Mesodermal cell (in vitro differentiated cells): ENCODE results near the gene PKNOX2.

Experiments used
- H3K27ac ChIP-seq: 2 replicates; pipeline ENCODE4 v1.7.0; 2013; ENCODE audit warnings: mild to moderate bottlenecking, low read depth, low read length, moderate library complexity; ENCODE audit not compliant: severe bottlenecking
- H3K36me3 ChIP-seq: 2 replicates; pipeline ENCODE4 v1.7.1; 2013; ENCODE audit warnings: mild to moderate bottlenecking, low read length, moderate library complexity; ENCODE audit not compliant: control insufficient read depth, insufficient read depth
- H3K4me1 ChIP-seq: one replicate; pipeline ENCODE4 v1.7.1; 2013; ENCODE audit warnings: mild to moderate bottlenecking, low read length; ENCODE audit not compliant: insufficient read depth, control insufficient read depth, poor library complexity, severe bottlenecking
- H3K4me3 ChIP-seq: 2 replicates; pipeline ENCODE4 v1.7.0; 2013; ENCODE audit warnings: low read length, control low read depth, mild to moderate bottlenecking; ENCODE audit not compliant: insufficient read depth, poor library complexity, severe bottlenecking; ENCODE audit errors: extremely low read depth
- H3K9me3 ChIP-seq: 2 replicates; pipeline ENCODE4 v1.7.1; 2013; ENCODE audit warnings: mild to moderate bottlenecking, low read length, moderate library complexity; ENCODE audit not compliant: control insufficient read depth
- WGBS, 2 experiments: methylation state at CpG; one replicate each; pipeline ENCODE4 v1.1.5; 2013; ENCODE audit warnings: missing lambda C conversion rate in 2 of 2; ENCODE audit not compliant: insufficient coverage in 2 of 2; 5-methylcytosine and 5-hydroxymethylcytosine counted together

The PKNOX2 gene

DNA sequence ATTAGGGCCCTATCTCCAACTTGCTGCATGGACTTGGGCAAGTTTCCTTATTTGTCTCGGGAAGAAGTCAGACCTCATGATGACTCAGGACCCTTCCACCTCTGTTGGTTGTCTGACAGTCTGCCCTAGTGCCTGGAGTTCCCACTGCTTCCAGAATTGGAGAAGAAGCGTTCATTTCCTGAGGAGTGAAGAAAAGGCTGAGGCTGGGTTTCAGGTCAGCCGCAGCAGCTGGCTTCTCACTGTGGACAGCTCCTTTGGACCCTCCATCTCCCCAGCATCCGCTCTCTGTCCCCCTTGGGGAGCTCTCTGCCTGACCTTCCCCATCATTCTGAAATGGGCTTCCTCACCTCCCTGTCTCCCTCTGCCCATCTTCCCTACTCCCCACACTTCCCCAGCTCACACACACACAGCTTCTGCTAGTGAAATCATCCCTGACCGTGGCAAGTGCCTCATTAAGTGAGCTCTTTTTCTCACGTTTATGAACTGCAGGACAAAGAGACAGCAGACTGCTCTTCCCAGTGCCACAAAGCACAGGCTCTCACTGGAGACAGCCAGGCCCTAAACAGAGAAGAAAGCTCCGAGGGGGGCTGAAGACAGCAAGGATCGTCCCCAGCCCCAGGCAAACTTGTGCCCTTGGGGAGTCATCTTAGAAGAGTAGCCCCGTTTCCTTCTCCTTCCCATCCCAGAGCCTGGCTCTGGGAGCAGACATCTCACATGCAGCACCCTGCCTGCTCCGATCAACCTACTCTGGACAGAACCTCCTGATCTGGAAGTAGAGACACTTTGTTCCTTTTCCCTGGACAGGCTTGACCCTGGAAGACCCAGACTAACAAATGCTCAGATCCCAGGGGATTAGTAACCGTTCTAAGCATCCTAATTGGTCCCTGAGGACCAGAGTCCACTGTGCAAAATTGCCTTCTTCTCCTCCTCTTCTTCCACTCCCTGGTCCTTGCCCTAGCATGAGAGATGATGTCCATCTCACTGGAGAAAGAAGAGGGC, 173.6 kb downstream of the PKNOX2 start:
- WGBS, 2 experiments, result 82 to 84% methylated on average over 8 to 9 of the region's 11 CpGs
- H3K4me3 ChIP-seq, result no peak overlapping the region
- peaks cover 28% of the 10 kb centered on the region for H3K4me1 ChIP-seq
- H3K9me3 ChIP-seq, result no peaks in the 10 kb centered on the region
- H3K36me3 ChIP-seq, result no peaks in the 10 kb centered on the region
- no peak overlapping the region for H3K27ac ChIP-seq

DNA sequence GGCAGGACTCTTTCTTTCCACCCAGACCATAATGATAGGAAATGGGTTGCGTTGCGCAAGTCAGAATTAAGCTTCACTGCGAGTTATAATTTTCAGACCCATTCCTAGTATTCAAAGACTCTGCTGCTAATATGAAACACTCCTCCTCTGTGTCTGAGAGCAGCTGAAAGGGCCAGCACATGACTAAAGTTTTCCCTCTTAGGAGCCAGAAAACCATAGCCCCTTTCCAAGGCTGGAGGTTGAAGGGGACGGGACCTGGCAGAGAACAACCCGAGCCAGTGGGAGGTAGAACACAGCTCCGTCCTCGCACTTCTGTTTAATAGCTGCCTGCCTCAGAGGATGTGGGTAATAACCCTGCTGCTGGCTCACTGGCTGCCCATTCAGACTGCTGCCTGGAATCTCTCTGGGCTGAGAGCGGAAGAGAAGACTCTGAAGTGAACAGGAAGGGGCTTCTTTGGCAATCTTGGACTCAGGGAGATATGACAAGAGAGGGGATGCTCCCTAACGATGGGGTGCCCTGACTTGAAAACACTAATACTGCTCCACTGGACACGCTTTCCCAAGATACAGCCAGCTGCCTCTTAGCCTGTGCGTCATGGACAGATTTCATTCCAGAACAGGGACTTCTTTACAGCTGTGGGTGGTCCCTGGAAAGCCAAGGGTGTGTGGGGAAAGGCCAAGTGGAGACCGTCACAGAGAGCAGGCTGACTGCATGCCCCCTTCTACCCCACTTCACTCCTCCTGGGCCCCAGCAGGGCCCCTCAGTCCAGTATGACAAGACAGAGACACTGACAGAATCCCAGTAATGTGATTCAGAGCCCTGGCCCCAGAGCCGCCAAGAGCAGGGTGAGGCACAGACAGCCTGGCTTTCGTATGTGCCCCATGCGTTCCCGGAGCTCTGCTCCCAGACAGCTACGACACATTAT, 174.6 kb downstream of the PKNOX2 start:
- H3K4me1 ChIP-seq, result peaks cover 36% of the 10 kb centered on the region
- no peak overlapping the region for H3K27ac ChIP-seq
- no peaks in the 10 kb centered on the region for H3K9me3 ChIP-seq
- 77 to 86% methylated on average over 12 to 14 of the region's 17 CpGs for WGBS, 2 experiments
- H3K4me3 ChIP-seq, result no peak overlapping the region
- H3K36me3 ChIP-seq, result no peaks in the 10 kb centered on the region

GRCh38 chr11:125341676-125342075, 177.1 kb downstream of the PKNOX2 start:
- Histone ChIP-seq H3K4me1 (peaks cover 44% of the 10 kb centered on the region), H3K27ac (no peak overlapping the region), H3K4me3 (no peak overlapping the region), H3K9me3 (no peaks in the 10 kb centered on the region), H3K36me3 (no peaks in the 10 kb centered on the region)
- 96 to 100% methylated on average over 10 to 12 of the region's 13 CpGs for WGBS, 2 experiments

DNA sequence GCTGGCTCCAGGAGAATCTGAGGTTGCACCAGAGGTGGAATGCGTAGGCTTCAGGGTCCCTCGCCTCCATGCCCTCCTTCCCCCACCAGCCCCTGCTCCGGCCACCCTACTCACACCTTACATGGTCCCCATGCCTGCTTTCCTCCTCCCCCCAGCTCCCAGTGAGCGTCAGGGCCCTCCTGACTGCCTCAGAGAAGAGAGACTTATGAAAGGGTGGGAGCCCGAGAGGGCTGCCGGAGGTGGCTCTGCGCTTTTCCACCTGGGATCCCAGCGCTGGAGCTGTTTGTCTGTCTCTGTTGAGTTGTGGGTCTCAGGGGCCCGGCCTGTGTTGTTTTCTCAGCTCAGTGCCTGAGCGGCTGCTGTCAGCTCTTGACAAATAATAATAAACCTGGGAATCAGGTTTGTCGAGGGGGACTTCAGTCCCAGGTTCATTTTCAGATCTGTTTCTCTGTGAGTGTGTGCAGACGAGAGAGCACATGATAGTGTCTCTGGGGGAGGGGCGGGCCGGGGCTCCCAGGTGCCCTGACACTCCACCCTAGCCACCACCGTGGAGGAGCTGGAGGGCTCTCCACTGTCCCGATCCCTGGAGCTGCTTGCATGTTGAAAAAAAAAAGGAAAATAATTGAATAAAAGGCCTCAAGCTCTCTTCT, 177.9 kb downstream of the PKNOX2 start:
- Histone ChIP-seq H3K4me3 (no peak overlapping the region), H3K4me1 (peaks cover 44% of the 10 kb centered on the region), H3K36me3 (no peaks in the 10 kb centered on the region), H3K27ac (no peak overlapping the region), H3K9me3 (no peaks in the 10 kb centered on the region)
- WGBS, 2 experiments, result 70 to 88% methylated on average over 4 to 7 of the region's 16 CpGs

- Histone ChIP-seq H3K27ac (peak overlapping the region; percentile 20), H3K4me3 (no peak overlapping the region), H3K36me3 (no peaks in the 10 kb centered on the region), H3K4me1 (peaks cover 42% of the 10 kb centered on the region), H3K9me3 (no peaks in the 10 kb centered on the region)
- WGBS, 2 experiments, result 78 to 79% methylated on average over 5 of the region's 7 CpGs
These were observed 178.7 kb downstream of the PKNOX2 start for GRCh38 chr11:125343086-125343717.

DNA sequence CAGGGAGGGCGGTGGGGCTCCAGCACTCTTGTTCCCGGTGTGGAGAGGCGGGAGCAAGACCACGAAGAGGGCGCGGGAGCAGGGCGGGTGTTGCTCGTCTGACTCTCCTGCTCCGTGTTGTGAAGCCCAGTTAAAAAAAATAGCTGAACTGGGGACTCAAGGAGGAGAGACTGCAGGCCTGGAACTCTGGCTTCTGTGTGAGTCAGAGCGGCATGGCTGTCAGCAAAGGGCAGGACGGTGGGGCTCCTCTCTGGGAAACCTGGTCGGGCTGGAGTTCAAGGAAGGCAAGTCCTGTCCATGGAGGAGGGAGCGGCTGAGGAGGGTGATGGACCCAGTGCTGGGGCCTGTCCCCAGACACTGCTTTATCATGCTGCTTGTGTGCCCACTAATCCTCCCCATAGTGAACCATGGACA, 179.2 kb downstream of the PKNOX2 start:
- WGBS, 2 experiments, result 53 to 56% methylated on average over 12 to 13 of the region's 13 CpGs
- Histone ChIP-seq H3K9me3 (no peaks in the 10 kb centered on the region), H3K36me3 (no peaks in the 10 kb centered on the region), H3K4me1 (peaks cover 42% of the 10 kb centered on the region), H3K27ac (peak overlapping the region; percentile 20), H3K4me3 (no peak overlapping the region)

- peaks cover 38% of the 10 kb centered on the region for H3K4me1 ChIP-seq
- no peak overlapping the region for H3K27ac ChIP-seq
- no peaks in the 10 kb centered on the region for H3K36me3 ChIP-seq
- H3K9me3 ChIP-seq, result no peaks in the 10 kb centered on the region
- WGBS, 2 experiments, result 94 to 95% methylated on average over 2 to 4 of the region's 4 CpGs
- H3K4me3 ChIP-seq, result no peak overlapping the region
These were observed 180.4 kb downstream of the PKNOX2 start for GRCh38 chr11:125344846-125345420.

DNA sequence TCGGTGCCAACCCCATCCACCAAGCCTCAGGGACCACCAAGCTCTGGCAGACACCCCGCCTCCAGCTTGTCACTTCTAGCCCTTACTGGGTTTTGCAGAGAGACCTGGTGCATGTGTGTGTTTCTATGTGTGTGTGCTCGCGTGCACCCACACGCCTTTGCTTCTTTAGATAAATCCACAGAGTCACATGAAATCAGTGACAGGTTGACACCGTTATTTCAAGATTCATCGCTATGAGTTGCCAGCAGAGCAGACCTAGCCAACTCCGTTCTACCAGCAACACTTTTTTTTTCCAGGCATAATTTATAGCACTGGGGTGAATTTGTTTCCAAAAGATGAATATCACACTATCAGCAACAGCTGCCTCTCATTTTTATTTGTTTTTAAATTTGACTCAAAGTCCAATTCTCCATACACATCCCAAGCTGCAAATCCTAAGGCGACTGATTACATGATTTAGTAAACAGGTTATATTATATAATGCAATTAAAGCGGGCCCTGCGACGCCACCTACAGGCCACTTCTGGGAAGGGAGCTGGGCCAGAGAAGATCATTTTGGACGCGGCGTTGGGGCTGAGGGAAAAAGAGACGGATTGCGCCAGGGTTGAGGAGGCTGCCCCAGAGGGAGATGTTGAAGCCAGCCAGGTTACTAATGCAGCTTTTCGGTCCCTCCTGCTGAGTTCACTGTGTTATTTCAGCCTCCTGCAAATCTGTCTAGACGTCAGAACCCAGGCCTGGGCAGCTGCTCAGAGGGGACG, 181.0 kb downstream of the PKNOX2 start:
- Histone ChIP-seq H3K4me1 (peaks cover 38% of the 10 kb centered on the region), H3K4me3 (no peak overlapping the region), H3K27ac (no peak overlapping the region), H3K36me3 (no peaks in the 10 kb centered on the region), H3K9me3 (no peaks in the 10 kb centered on the region)
- 25 to 79% methylated on average over 6 to 8 of the region's 20 CpGs for WGBS, 2 experiments

DNA sequence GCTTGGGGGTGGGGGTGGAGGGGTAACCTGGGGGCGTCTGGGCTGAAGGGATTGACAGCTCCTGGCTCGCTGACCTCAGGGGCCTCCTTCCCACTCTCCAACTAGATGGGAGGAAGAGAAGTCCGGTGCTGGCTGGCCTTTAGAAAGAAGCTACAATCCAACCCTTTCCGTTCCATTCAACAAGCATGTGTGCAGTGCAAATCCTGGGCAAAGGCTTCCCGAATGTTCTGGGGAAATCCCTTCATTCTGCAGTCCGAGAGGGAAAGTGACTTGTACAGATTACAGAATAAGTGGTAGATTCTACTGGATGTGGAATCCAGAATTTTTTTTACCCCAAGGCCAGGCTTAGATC, 181.6 kb downstream of the PKNOX2 start:
- H3K4me3 ChIP-seq, result no peak overlapping the region
- WGBS, 2 experiments, result 80% methylated on average over 2 of the region's 6 CpGs; no CpG with 5 or more reads in 1 of the 2 experiments
- peaks cover 38% of the 10 kb centered on the region for H3K4me1 ChIP-seq

More for the DNA sequence above, 181.6 kb downstream of the PKNOX2 start:
- Histone ChIP-seq H3K27ac (no peak overlapping the region), H3K36me3 (no peaks in the 10 kb centered on the region), H3K9me3 (no peaks in the 10 kb centered on the region)
